Cerebellar cortex (tissue), 1 donor: ENCODE data around the gene LHX3.
A peak's percentile ranks its signal among the peaks of the same experiment; 100 is the strongest.

Experiments
- DNase-seq: peaks from one replicate; pipeline ENCODE4 v3.0.0-alpha.2; 2015; ENCODE audit warnings: low spot score

Gene LHX3

DNA sequence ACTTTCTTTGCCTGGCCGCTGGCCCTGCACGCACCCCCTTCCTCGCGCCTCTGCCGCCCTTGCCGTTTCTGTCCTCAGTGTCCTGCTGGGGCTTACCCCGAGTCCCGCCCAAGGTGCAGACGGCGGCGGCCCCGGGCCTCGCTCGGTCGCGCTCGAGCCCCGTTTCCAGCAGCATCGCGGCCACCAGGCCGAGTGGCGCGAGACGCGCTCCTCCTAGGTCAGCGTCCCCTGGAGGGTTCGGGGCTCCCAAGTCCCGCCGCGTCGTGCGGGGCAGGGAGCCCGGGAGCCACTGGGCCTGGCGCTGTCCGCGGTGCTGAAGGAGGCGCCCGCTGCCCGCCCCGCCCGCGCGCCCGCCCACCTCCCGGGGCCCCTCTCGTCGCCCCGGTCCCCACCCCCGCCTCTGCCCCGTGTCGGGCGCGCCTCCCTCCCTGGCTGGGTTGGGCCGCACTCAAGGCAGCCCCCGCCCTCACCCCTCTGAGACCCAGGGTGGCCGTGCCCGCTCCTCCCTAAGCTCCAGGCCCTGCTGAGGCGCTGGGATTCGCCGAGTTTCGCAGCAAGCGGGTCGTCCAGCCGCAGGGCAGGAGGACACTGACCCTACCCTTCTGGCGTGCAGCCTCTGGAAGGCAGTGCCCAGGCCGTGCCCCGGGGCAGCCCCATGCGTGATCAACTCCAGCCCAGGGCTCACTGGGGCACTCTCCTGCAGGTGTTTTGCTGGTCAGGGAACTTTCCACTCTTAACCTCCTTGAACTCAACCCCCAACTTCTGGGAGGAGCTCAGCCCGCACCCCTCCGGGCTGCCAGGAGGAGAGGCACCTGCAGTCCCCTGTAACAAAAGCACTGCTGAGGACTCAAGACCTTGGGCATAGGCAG is at the start of gene LHX3:
Gene LHX3 (minus strand): TSS at position 291 of the 869 bp plus-strand sequence. CDS start 116 bp downstream, at position 175.
- no peak for DNase-seq

DNA sequence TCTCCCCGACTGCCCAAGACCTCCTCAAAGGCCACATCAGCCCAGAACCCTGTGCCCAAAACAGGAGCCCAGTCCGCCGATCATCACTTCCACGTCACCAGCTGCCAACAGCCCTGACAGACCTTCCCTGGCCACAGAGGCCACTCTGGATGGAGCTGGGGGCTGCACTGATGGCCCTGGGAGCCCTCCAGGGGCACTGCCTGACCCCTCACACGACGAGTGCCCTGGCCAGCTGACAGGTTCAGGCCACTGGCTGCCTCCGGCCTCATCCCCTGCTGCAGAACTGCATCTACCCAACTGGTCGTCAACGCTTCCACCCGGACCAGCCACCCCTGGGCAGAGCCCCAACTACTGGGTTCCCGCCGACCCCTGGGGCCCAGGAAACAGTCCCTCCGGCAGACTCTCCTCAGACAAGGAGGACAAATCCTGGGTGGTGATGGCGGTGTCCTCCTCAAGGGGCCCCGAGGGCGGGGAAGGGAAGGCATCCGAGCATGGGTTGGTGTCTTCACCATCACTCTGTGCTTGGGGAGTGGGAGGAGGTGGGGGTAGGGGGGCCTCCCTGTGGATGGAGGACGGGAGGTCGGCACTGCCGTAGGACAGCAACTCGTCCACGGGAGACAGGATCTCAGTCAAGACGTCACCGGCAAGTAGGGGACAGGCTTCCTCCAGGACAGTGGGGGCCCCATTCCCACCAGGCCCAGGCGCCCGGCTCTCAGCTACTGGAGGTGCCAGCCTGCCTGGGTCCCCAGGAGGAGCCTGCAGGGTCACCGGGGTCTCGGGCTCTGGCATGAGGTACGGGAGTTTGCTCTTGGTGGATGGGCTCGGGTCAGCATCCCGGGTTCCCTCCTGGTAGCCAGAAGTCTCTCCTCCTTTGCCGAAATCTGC is 48.6 kb upstream of the LHX3 start:
- DNase-seq: no peak

- no peak for DNase-seq
Observed at GRCh38 chr9:136252846-136253245, 47.9 kb upstream of the LHX3 start.

DNA sequence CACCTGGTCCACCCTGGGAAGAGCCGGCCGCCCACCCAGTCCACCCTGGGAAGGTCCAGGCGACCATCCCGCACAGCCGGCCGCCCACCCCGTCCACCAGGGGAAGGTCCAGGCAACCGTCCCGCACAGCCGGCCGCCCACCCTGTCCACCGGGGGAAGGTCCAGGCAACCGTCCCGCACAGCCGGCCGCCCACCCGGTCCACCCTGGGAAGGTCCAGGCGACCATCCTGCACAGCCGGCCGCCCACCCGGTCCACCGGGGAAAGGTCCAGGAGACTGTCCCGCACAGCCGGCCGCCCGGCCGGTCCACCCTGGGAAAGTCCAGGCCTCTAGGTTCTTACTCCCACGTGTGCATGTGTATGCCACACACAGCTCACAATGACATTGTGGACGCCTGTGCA is 47.4 kb upstream of the LHX3 start:
- DNase-seq: no peak

DNA sequence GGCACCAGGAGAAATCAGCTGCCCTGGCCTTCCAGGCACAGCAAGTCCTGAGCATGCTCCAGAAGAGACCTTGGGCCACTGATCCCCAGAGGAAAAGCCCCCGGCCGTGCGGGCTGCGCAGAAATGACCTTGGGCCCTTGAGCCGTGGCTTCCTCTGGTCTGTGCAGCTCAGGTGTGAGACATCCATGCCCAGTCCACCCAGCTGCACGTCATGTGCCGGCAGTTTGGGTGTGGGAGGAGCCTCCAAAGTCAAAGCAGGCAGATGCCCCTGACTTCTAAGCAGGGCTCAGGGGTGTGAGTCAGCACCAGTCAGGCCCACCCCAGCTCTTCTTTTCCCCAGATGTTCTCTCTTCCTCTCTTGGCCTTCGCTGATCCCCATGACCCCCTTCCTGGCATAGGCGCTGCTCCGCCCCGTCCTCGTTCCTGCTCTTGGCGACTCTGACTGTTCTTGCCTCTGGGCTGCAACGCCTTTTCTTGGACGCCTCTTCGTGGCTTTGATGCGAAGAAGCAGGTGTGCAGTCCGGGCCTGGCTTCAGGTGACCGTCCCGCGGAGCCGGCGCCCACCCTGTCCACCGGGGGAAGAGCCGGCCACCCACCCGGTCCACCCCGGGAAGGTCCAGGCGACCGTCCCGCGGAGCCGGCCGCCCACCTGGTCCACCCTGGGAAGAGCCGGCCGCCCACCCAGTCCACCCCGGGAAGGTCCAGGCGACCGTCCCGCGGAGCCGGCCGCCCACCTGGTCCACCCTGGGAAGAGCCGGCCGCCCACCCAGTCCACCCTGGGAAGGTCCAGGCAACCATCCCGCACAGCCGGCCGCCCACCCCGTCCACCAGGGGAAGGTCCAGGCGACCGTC is 46.6 kb upstream of the LHX3 start:
- DNase-seq: no peak

- DNase-seq: no peak
Observed at GRCh38 chr9:136250676-136251075, 45.7 kb upstream of the LHX3 start.

GRCh38 chr9:136249877-136250559 is 45.1 kb upstream of the LHX3 start:
- no peak for DNase-seq

- DNase-seq: no peak
Observed at GRCh38 chr9:136248951-136249876, 44.3 kb upstream of the LHX3 start.

DNA sequence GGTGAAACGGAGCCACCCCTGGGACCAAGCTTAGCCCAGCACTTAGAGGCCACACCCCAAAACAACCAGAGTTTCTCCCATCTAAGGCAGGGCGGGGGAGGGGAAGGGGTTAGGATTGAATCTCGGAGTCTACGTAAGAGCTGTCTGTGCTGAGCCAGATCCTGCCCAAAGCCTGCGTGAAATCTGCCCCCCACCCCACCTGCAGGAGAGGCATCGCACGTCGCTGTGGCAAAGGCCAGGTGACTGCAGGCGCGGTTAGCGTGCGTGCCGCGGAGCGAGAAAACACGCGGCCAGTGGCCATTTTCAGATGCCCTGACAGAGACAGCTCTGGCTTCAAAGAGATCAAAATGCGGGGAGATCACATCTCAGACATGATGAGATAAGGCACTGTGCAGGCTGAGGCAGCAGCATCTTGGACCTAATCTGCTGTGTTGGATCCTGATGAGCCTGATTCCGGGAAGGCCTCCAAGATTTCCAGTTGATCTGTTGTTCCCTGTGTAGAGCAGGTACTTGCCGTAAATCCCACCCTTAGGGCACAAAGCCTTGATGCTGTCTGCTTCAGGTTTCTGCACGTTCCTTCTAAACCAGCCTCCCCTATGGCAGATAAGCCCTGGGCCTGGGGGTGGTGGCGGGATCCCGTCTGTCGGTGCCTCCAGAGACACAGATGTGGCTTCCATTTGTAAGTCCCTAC is 43.2 kb upstream of the LHX3 start:
- peak; percentile 58 for DNase-seq

GRCh38 chr9:136247551-136247916 is 42.6 kb upstream of the LHX3 start:
- DNase-seq: no peak

- no peak for DNase-seq
Observed at GRCh38 chr9:136246849-136247550, 42.1 kb upstream of the LHX3 start.

- DNase-seq: peak; percentile 84
Observed at GRCh38 chr9:136245219-136246150, 40.6 kb upstream of the LHX3 start, which contains the start of gene QSOX2. QSOX2 (minus strand) TSS chr9:136245812; CDS start chr9:136245803, 9 bp downstream.

GRCh38 chr9:136244969-136245218 is 40.0 kb upstream of the LHX3 start:
- no peak for DNase-seq

- DNase-seq: no peak
Observed at GRCh38 chr9:136244122-136244968, 39.4 kb upstream of the LHX3 start.

GRCh38 chr9:136243631-136244030 is 38.7 kb upstream of the LHX3 start:
- DNase-seq: no peak

GRCh38 chr9:136242918-136243525 is 38.1 kb upstream of the LHX3 start:
- DNase-seq: no peak

- DNase-seq: no peak
Observed at GRCh38 chr9:136242248-136242647, 37.3 kb upstream of the LHX3 start.
